Memory B cell (primary cell): Measurements from ENCODE around the gene NEK11.

Experiments used
- ATAC-seq: fragments of 150-1000 bp; cut with Tn5 transposase; 2 replicates; pipeline ENCODE4 v1.10.0; 2021; ENCODE audit warnings: low read depth, mild to moderate bottlenecking, moderate library complexity
- DNase-seq, 2 donors: peaks; one replicate each; pipeline ENCODE4 v3.0.0; 2022; ENCODE audit warnings: low spot score in 2 of 2
- H3K27ac Mint-ChIP-seq: one replicate; pipeline ENCODE4 v1.8.0; 2022; ENCODE audit warnings: mild to moderate bottlenecking, moderate library complexity, mixed read lengths
- H3K27me3 Mint-ChIP-seq: one replicate; pipeline ENCODE4 v1.8.0; 2022; ENCODE audit warnings: mixed read lengths
- H3K36me3 Mint-ChIP-seq: one replicate; pipeline ENCODE4 v1.8.0; 2022; ENCODE audit warnings: mild to moderate bottlenecking, mixed read lengths
- H3K4me1 Mint-ChIP-seq: one replicate; pipeline ENCODE4 v1.8.0; 2022; ENCODE audit warnings: mixed read lengths
- H3K4me3 Mint-ChIP-seq: one replicate; pipeline ENCODE4 v1.8.0; 2022; ENCODE audit warnings: mild to moderate bottlenecking, moderate library complexity, mixed read lengths
- H3K9me3 Mint-ChIP-seq: one replicate; pipeline ENCODE4 v1.8.0; 2022; ENCODE audit warnings: mixed read lengths

Gene NEK11

GRCh38 chr3:131194816-131195215 lies 168.1 kb downstream of the NEK11 start:
- no peaks in the 10 kb centered on the region for H3K4me1 Mint-ChIP-seq
- no peak overlapping the region for H3K4me3 Mint-ChIP-seq
- no peak overlapping the region for H3K27ac Mint-ChIP-seq
- no peaks in the 10 kb centered on the region for H3K36me3 Mint-ChIP-seq
- no peak for ATAC-seq
- H3K27me3 Mint-ChIP-seq, result no peaks in the 10 kb centered on the region
- DNase-seq, result no peak
- H3K9me3 Mint-ChIP-seq, result peaks cover 3% of the 10 kb centered on the region

DNA sequence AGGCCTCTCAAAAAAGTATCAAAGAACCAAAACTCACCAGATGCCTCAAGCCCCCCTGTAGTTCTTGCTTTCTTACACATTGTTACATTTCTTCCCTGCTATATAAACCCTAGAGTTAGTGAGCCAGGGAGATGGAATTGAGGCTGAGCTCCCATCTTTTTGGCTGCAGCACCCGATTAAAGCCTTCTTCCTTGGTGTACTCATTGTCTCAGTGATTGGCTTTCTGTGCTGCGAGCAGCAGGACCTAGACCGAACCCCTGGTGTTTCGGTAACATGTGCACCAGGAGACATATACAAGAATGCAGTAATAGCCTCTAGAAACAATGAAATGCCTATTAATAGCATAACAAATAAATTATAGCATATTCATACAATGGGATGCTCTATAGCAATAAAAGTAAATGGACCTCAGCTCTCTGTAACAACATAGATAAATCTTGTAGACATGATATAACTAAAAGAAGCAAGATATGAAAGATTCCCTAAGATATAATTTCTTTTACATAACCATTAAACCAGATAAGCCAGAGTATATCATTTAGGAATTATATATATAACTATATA lies 174.0 kb downstream of the NEK11 start:
- H3K27ac Mint-ChIP-seq, result no peak overlapping the region
- no peaks in the 10 kb centered on the region for H3K27me3 Mint-ChIP-seq
- DNase-seq (no peak), ATAC-seq (no peak)
- no peaks in the 10 kb centered on the region for H3K36me3 Mint-ChIP-seq
- peaks cover 8% of the 10 kb centered on the region for H3K9me3 Mint-ChIP-seq
- H3K4me1 Mint-ChIP-seq, result no peaks in the 10 kb centered on the region
- no peak overlapping the region for H3K4me3 Mint-ChIP-seq

- Mint-ChIP-seq H3K27me3 (peaks cover 1% of the 10 kb centered on the region), H3K4me1 (no peaks in the 10 kb centered on the region), H3K9me3 (peaks cover 4% of the 10 kb centered on the region), H3K4me3 (no peak overlapping the region), H3K27ac (no peak overlapping the region), H3K36me3 (peaks cover 2% of the 10 kb centered on the region)
- DNase-seq (no peak), ATAC-seq (no peak)
Observed at GRCh38 chr3:131216330-131216729, 189.7 kb downstream of the NEK11 start.

GRCh38 chr3:131216801-131217200 lies 190.1 kb downstream of the NEK11 start:
- no peak for DNase-seq
- Mint-ChIP-seq H3K9me3 (peaks cover 2% of the 10 kb centered on the region), H3K36me3 (peaks cover 2% of the 10 kb centered on the region), H3K4me3 (no peak overlapping the region), H3K27me3 (peaks cover 1% of the 10 kb centered on the region), H3K27ac (no peak overlapping the region), H3K4me1 (no peaks in the 10 kb centered on the region)
- no peak for ATAC-seq

- no peaks in the 10 kb centered on the region for H3K4me1 Mint-ChIP-seq
- no peak overlapping the region for H3K27ac Mint-ChIP-seq
- ATAC-seq (no peak), DNase-seq (no peak)
- peaks cover 2% of the 10 kb centered on the region for H3K9me3 Mint-ChIP-seq
- no peak overlapping the region for H3K4me3 Mint-ChIP-seq
- H3K27me3 Mint-ChIP-seq, result peaks cover 1% of the 10 kb centered on the region
- peaks cover 2% of the 10 kb centered on the region for H3K36me3 Mint-ChIP-seq
Observed at GRCh38 chr3:131217296-131217741, 190.6 kb downstream of the NEK11 start.

GRCh38 chr3:131218196-131218595 lies 191.5 kb downstream of the NEK11 start:
- Mint-ChIP-seq H3K9me3 (peaks cover 2% of the 10 kb centered on the region), H3K4me1 (no peaks in the 10 kb centered on the region), H3K4me3 (no peak overlapping the region), H3K36me3 (peaks cover 2% of the 10 kb centered on the region), H3K27me3 (peaks cover 1% of the 10 kb centered on the region), H3K27ac (no peak overlapping the region)
- ATAC-seq (no peak), DNase-seq (no peak)

DNA sequence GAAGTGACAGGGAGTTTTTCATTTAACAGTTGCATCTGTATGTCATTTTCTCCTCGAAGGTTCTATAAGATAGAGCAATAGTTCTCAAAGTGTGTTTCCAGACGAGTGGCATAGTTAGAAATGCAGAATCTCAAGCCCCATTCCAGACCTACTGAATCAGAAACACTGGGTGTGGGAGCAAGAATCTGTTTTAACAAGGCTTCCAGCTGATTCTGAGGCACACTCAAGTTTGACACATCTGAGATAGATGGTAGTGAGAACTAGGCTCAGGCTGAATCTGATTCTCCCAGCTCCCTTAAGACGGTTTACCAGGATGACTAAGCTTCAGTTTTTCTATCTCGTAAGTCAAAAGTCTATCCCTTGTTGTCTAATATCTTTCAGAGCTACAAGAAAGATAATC lies 195.1 kb downstream of the NEK11 start:
- Mint-ChIP-seq H3K36me3 (peaks cover 2% of the 10 kb centered on the region), H3K27me3 (no peaks in the 10 kb centered on the region), H3K27ac (no peak overlapping the region), H3K9me3 (peaks cover 2% of the 10 kb centered on the region), H3K4me3 (no peak overlapping the region), H3K4me1 (no peaks in the 10 kb centered on the region)
- DNase-seq, result no peak
- no peak for ATAC-seq

- H3K36me3 Mint-ChIP-seq, result peaks cover 2% of the 10 kb centered on the region
- ATAC-seq, result no peak
- no peak for DNase-seq
- H3K27ac Mint-ChIP-seq, result no peak overlapping the region
- no peaks in the 10 kb centered on the region for H3K4me1 Mint-ChIP-seq
- H3K9me3 Mint-ChIP-seq, result peaks cover 2% of the 10 kb centered on the region
- no peaks in the 10 kb centered on the region for H3K27me3 Mint-ChIP-seq
- H3K4me3 Mint-ChIP-seq, result no peak overlapping the region
Observed at GRCh38 chr3:131222599-131222998, 195.9 kb downstream of the NEK11 start.

- H3K4me1 Mint-ChIP-seq, result no peaks in the 10 kb centered on the region
- H3K4me3 Mint-ChIP-seq, result no peak overlapping the region
- no peak overlapping the region for H3K27ac Mint-ChIP-seq
- H3K36me3 Mint-ChIP-seq, result peaks cover 4% of the 10 kb centered on the region
- ATAC-seq, result no peak
- H3K27me3 Mint-ChIP-seq, result no peaks in the 10 kb centered on the region
- DNase-seq, result no peak
- peaks cover 2% of the 10 kb centered on the region for H3K9me3 Mint-ChIP-seq
Observed at GRCh38 chr3:131223373-131224289, 197.0 kb downstream of the NEK11 start.

DNA sequence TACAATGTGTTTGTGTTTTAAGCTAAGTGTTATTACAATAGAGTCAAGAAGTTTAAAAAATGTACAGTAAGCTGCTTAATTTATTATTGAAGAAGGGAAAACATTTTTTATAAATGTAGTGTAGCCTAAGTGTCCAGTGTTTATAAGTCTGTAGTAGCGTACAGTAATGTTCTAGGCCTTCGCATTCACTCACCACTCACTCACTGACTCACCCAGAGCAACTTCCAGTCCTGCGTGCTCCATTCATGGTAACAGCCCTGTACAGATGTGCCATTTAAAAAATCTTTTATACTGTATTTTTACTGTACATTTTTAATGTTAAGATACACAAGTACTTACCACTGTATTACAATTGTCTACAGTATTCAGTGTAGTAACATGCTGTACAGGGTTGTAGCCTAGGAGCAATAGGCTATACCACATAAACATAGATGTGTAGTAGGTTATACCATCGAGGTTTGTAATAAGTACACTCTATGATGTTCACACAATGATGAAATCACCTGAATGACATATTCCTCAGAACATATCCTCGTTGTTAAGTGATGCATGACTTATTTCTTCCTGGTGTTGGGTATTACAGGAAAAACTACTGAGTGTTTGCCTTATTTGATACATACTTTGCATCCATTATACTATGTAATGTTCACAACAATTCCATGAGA lies 198.3 kb downstream of the NEK11 start:
- DNase-seq (no peak), ATAC-seq (no peak)
- Mint-ChIP-seq H3K4me3 (no peak overlapping the region), H3K9me3 (no peaks in the 10 kb centered on the region), H3K27me3 (no peaks in the 10 kb centered on the region), H3K4me1 (no peaks in the 10 kb centered on the region), H3K36me3 (peaks cover 1% of the 10 kb centered on the region), H3K27ac (no peak overlapping the region)

DNA sequence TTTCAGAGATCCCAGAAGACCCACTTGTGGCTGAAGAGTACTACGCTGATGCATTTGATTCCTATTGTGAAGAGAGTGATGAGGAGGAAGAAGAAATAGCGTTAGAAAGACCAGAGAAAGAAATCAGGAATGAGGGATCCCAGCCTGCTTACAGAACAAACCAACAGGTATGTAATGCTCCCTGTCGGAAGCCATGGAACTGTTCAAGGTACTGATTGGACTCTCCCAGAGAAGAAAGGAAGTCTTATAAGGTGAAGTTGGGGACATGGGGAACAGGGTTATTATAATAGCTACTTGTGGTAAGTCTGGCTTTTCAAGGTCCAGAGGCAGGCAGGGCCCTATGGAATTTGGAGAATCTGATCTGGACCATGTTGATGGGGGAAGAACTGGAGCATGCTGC lies 201.8 kb downstream of the NEK11 start:
- no peak for ATAC-seq
- H3K4me3 Mint-ChIP-seq, result no peak overlapping the region

DNA sequence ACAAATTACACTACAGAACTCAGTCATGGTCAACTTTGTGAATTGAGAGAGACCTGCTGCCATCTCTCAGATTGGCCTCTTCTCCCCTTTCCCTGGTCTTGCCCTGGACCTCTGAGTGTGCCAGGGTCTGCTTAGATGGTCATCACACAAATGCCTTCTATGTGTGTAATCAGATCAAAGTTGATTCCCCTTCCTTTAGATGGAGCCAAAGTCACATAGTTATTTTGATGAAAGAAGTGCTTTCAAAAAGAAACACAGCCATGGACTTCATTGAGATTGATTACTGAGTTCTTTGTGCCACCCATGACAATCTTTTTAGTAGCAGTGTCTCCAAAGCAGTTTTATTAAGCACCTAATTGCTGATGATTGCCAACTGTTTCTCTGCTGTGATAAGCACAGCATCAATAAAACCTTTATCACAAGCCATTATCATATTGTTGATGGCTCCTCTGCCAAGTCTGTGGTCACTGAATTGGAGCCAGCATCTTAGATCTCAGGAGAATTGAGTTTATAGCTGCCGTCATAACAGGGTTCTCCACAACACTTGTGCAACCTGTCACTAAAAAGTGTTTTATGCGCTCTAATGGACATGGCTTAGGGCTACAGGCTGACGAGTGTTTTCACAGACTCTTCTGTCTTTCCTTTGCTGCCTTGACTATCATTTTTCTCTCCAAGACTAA lies 205.2 kb downstream of the NEK11 start:
- Mint-ChIP-seq H3K27me3 (peaks cover 2% of the 10 kb centered on the region), H3K27ac (no peak overlapping the region), H3K4me3 (no peak overlapping the region), H3K4me1 (no peaks in the 10 kb centered on the region), H3K36me3 (peaks cover 1% of the 10 kb centered on the region), H3K9me3 (no peaks in the 10 kb centered on the region)
- DNase-seq (no peak), ATAC-seq (no peak)

More for the DNA sequence above, 201.8 kb downstream of the NEK11 start:
- no peak for DNase-seq
- Mint-ChIP-seq H3K9me3 (no peaks in the 10 kb centered on the region), H3K27ac (no peak overlapping the region), H3K4me1 (no peaks in the 10 kb centered on the region), H3K27me3 (peaks cover 2% of the 10 kb centered on the region), H3K36me3 (peaks cover 1% of the 10 kb centered on the region)

DNA sequence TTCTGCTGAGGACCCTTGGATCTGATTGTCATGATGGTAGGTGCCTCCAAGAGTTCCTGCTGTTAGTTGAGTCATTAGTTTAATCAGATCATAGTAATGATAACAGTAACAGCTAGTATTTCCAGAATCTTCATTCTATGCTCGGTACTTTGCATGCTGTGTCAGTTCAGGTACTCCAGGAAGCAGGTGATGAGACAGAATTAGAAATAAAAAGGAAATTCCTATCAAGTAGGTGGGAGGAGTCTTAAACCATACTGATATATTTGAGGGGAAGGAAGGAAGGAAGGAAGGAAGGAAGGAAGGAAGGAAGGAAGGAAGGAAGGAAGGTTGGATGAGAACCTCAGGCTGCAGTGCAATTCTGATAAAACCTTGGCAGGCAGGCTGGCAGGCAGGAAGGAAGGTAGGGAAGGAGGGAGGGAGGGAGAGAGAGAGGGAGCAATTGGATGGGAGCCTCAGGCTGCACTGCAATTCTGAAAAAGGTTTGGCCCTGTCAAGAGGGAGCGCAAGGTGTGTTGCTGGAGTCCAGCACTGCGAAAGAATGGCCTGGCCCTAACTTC lies 206.1 kb downstream of the NEK11 start:
- Mint-ChIP-seq H3K4me1 (no peaks in the 10 kb centered on the region), H3K9me3 (no peaks in the 10 kb centered on the region), H3K27ac (no peak overlapping the region), H3K36me3 (peaks cover 1% of the 10 kb centered on the region), H3K4me3 (no peak overlapping the region), H3K27me3 (peaks cover 2% of the 10 kb centered on the region)
- DNase-seq (no peak), ATAC-seq (no peak)
